Thyroid gland (tissue), 4 donors: ENCODE results near the gene PLCG1. TPM values are rescaled to one million over a fixed set of nuclear protein-coding genes. Genes with fewer than 3 reads are reported as not detected.

Source experiments
- DNase-seq, 2 donors: peaks; one replicate each; pipeline ENCODE4 v3.0.0-alpha.2; 2019
- H3K27ac ChIP-seq, 3 donors: fragments of 200-600 bp; sonication (generic); 1 replicate in 2 of 3; 2 replicates in 1 of 3; pipeline ENCODE4 v1.5.1; 2016 to 2019; ENCODE audit warnings: mild to moderate bottlenecking in 1 of 3, moderate library complexity in 1 of 3
- H3K27me3 ChIP-seq: fragments of 200-600 bp; sonication (generic); one replicate; pipeline ENCODE4 v1.5.1; 2019
- H3K36me3 ChIP-seq, 2 donors: fragments of 200-600 bp; sonication (generic); one replicate each; pipeline ENCODE4 v1.5.1; 2016 to 2019
- H3K4me1 ChIP-seq, 2 donors: fragments of 200-600 bp; sonication (generic); one replicate each; pipeline ENCODE4 v1.5.1; 2017 to 2019
- H3K4me3 ChIP-seq, 3 donors: fragments of 200-600 bp; sonication (generic); replicated peaks in 1 of 3; 1 replicate in 2 of 3; 2 replicates in 1 of 3; pipeline ENCODE4 v1.5.1; 2016; ENCODE audit warnings: mild to moderate bottlenecking in 1 of 3
- H3K9me3 ChIP-seq: fragments of 200-600 bp; sonication (generic); one replicate; pipeline ENCODE4 v1.5.1; 2017
- POLR2A ChIP-seq, 2 donors: fragments of 450-650 bp; IDR thresholded peaks; one replicate each; pipeline ENCODE4 v1.6.1; 2017; ENCODE audit warnings: antibody characterized with exemption in 2 of 2, mild to moderate bottlenecking in 2 of 2, moderate library complexity in 1 of 2
- WGBS, 2 donors: methylation state at CpG; one replicate each; pipeline ENCODE4 v1.1.5; 2017; 5-methylcytosine and 5-hydroxymethylcytosine counted together
- intact Hi-C: fragments of 100-400 bp; cut with DNase I; formaldehyde crosslinking; loops from one replicate; pipeline ENCODE4 v1.15.1; 2023
- total RNA-seq, 4 donors: library from RNA; depleted of rRNA; stranded (reverse); fragments of >200 nt; gene quantifications; one replicate each; pipeline ENCODE4 v1.2.3, GENCODE V29; 2016
- TF ChIP-seq, protein P1 (sequence below), 6 experiments: fragments of 200-600 bp in 3 of 6; fragments of 450-650 bp in 3 of 6; sonication (generic) in 3 of 6; IDR thresholded peaks; one replicate each; pipeline ENCODE4 v1.5.1; 2016 to 2019; ENCODE audit warnings: antibody characterized with exemption in 6 of 6, mild to moderate bottlenecking in 2 of 6, inconsistent platforms in 1 of 6, moderate library complexity in 1 of 6

Gene PLCG1
- total RNA-seq, 4 donors from 2014 or later = 146 to 252 (median 164) TPM

DNA sequence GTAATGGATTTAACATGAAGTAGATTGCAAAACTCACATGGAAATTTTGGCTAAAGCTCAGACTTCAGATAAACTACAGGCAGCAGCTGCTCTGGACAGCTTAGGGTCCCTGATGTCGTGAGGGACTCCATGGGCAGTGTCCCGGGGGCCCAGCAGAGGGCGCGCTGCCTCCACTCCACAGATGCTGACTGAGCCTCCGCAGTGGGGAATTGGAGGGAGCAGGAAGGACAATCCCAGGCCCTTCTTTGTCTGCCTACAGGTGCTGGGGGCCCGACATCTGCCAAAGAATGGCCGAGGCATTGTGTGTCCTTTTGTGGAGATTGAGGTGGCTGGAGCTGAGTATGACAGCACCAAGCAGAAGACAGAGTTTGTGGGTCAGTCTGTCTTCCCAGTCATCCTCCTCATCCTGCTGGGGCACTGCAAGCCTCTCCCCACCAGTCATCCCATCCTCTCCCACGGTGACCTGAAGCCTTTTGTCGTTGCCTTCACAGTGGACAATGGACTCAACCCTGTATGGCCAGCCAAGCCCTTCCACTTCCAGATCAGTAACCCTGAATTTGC is 35.9 kb downstream of the PLCG1 start:
- Histone ChIP-seq H3K27me3 (no peaks in the 10 kb centered on the region), H3K36me3 (peaks cover 48 to 49% of the 10 kb centered on the region in 2 donors), H3K9me3 (no peaks in the 10 kb centered on the region), H3K4me1 (peaks cover 3 to 33% of the 10 kb centered on the region in 2 donors), H3K4me3 (no peak overlapping the region), H3K27ac (peak overlapping the region; percentile 8 to 71 (median 13))
- TF ChIP-seq, protein P1, sequence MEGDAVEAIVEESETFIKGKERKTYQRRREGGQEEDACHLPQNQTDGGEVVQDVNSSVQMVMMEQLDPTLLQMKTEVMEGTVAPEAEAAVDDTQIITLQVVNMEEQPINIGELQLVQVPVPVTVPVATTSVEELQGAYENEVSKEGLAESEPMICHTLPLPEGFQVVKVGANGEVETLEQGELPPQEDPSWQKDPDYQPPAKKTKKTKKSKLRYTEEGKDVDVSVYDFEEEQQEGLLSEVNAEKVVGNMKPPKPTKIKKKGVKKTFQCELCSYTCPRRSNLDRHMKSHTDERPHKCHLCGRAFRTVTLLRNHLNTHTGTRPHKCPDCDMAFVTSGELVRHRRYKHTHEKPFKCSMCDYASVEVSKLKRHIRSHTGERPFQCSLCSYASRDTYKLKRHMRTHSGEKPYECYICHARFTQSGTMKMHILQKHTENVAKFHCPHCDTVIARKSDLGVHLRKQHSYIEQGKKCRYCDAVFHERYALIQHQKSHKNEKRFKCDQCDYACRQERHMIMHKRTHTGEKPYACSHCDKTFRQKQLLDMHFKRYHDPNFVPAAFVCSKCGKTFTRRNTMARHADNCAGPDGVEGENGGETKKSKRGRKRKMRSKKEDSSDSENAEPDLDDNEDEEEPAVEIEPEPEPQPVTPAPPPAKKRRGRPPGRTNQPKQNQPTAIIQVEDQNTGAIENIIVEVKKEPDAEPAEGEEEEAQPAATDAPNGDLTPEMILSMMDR (IDR thresholded peaks at IDR 0.05) = peak; percentile 76 to 96 (median 92)
- TF ChIP-seq POLR2A (IDR thresholded peaks at IDR 0.05) = no peak
- DNase-seq = peak; percentile 79 to 84
- intact Hi-C loops = loop anchor here (2.0 to 5.0 kb wide), 2 partner anchors 36 to 166 kb away; partner anchors contain the start of gene PLCG1
- WGBS, 2 donors = 33 to 35% methylated on average over 3 to 6 of the region's 9 CpGs

DNA sequence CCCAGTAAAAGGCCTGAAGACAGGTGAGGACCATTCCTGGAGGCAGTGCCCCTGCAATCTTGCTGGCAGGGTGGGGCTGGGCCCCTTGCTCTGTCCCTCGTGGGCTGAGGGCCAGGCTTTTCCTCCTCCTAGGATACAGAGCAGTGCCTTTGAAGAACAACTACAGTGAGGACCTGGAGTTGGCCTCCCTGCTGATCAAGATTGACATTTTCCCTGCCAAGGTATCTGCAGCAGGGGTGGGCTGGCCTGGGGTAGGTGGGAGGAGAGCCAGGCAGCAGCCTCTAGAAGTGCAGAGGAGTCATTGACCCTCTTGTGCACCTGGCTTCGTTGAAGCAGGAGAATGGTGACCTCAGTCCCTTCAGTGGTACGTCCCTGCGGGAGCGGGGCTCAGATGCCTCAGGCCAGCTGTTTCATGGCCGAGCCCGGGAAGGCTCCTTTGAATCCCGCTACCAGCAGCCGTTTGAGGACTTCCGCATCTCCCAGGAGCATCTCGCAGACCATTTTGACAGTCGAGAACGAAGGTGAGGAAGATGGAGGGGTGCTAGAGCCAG is 36.5 kb downstream of the PLCG1 start:
- no peaks in the 10 kb centered on the region for H3K9me3 ChIP-seq
- H3K27me3 ChIP-seq = no peaks in the 10 kb centered on the region
- H3K36me3 ChIP-seq = peaks cover 43 to 44% of the 10 kb centered on the region in 2 donors
- H3K4me1 ChIP-seq = peaks cover 6 to 37% of the 10 kb centered on the region in 2 donors
- no peak overlapping the region for H3K4me3 ChIP-seq
- peak overlapping the region; percentile 8 to 71 (median 13) for H3K27ac ChIP-seq
- peak in 1 of 2 donors; percentile 2 for DNase-seq
- WGBS, 2 donors = 87 to 92% methylated on average over 8 to 11 of the region's 13 CpGs
- TF ChIP-seq POLR2A (IDR thresholded peaks at IDR 0.05) = no peak
- TF ChIP-seq, protein P1 (IDR thresholded peaks at IDR 0.05) = no peak
- intact Hi-C loops = loop anchor here (2.0 to 5.0 kb wide), 2 partner anchors 37 to 165 kb away; partner anchors contain the start of gene PLCG1

DNA sequence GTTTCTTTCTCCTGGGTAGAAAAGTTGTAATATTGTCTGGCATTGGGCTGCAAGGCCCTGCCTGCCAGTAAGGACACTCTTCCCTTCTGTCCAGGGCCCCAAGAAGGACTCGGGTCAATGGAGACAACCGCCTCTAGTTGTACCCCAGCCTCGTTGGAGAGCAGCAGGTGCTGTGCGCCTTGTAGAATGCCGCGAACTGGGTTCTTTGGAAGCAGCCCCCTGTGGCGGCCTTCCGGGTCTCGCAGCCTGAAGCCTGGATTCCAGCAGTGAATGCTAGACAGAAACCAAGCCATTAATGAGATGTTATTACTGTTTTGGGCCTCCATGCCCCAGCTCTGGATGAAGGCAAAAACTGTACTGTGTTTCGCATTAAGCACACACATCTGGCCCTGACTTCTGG is 37.0 kb downstream of the PLCG1 start:
- Histone ChIP-seq H3K4me1 (peaks cover 11 to 42% of the 10 kb centered on the region in 2 donors), H3K36me3 (peaks cover 38 to 39% of the 10 kb centered on the region in 2 donors), H3K9me3 (no peaks in the 10 kb centered on the region), H3K27me3 (no peaks in the 10 kb centered on the region), H3K4me3 (no peak overlapping the region), H3K27ac (peak overlapping the region in 2 of 3 donors; percentile 52 to 71)
- peak in 1 of 2 donors; percentile 2 for DNase-seq
- 95 to 97% methylated on average over 9 to 10 of the region's 10 CpGs for WGBS, 2 donors
- TF ChIP-seq, protein P1 (IDR thresholded peaks at IDR 0.05) = no peak
- no peak for TF ChIP-seq POLR2A (IDR thresholded peaks at IDR 0.05)
- intact Hi-C loops = loop anchor here (5.0 kb wide), 1 partner anchor 37 kb away; the partner anchor contains the start of gene PLCG1

DNA sequence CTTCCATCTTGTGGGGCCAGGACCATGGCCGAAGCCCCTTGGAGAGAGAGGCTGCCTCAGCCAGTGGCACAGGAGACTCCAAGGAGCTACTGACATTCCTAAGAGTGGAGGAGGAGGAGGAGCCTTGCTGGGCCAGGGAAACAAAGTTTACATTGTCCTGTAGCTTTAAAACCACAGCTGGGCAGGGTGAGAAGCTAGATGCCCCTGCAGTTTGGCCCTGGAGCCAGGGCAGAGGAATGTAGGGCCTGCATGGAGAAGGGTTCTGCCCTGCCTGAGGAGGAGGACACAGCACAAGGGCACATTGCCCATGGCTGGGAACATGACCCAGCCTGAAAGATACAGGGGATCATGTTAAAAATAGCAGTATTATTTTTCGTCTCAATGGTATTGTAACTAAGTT is 37.4 kb downstream of the PLCG1 start:
- no peak for TF ChIP-seq POLR2A (IDR thresholded peaks at IDR 0.05)
- TF ChIP-seq, protein P1 (IDR thresholded peaks at IDR 0.05) = no peak
- Histone ChIP-seq H3K9me3 (no peaks in the 10 kb centered on the region), H3K4me1 (peaks cover 11 to 44% of the 10 kb centered on the region in 2 donors), H3K36me3 (peaks cover 33 to 34% of the 10 kb centered on the region in 2 donors), H3K27me3 (no peaks in the 10 kb centered on the region), H3K27ac (peak overlapping the region in 2 of 3 donors; percentile 52 to 71), H3K4me3 (no peak overlapping the region)
- intact Hi-C loops = loop anchor here (5.0 kb wide), 2 partner anchors 37 to 53 kb away; partner anchors contain the start of gene PLCG1
- DNase-seq = peak; percentile 29 to 49
- 72 to 75% methylated on average over 2 of the region's 2 CpGs for WGBS, 2 donors

DNA sequence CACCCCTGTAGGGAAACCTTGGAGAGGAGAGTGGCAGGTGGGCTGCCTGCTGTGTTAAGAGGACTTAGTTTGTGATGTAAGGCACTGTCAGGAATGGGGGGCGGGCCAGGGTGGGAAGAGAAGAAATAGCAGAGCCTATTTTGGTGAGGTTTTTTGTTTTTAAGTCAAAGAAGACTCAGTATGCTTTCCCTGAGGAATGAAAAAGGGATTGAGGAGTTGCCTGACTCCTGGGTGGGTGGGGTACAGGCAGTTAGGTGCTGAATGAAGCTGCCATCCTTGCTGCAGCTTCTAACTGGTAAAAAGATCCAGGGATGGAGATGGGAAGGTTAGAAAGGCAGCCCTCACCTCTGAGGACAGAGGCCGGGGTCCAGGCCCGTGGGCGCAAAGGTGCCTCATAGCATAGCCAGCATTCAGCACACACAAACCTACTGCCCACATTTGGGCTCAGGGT is 37.9 kb downstream of the PLCG1 start:
- peak overlapping the region in 2 of 3 donors; percentile 52 to 71 for H3K27ac ChIP-seq
- no peak for DNase-seq
- H3K4me1 ChIP-seq = peaks cover 11 to 44% of the 10 kb centered on the region in 2 donors
- H3K9me3 ChIP-seq = no peaks in the 10 kb centered on the region
- no peak overlapping the region for H3K4me3 ChIP-seq
- H3K27me3 ChIP-seq = no peaks in the 10 kb centered on the region
- WGBS, 2 donors = 92 to 95% methylated on average over 4 of the region's 4 CpGs
- intact Hi-C loops = loop anchor here (5.0 kb wide), 1 partner anchor 52 kb away; no protein-coding TSS in a partner anchor
- TF ChIP-seq, protein P1 (IDR thresholded peaks at IDR 0.05) = no peak
- no peak for TF ChIP-seq POLR2A (IDR thresholded peaks at IDR 0.05)
- H3K36me3 ChIP-seq = peaks cover 29 to 30% of the 10 kb centered on the region in 2 donors
